ENCODE results near the gene TRIM6.

DNA sequence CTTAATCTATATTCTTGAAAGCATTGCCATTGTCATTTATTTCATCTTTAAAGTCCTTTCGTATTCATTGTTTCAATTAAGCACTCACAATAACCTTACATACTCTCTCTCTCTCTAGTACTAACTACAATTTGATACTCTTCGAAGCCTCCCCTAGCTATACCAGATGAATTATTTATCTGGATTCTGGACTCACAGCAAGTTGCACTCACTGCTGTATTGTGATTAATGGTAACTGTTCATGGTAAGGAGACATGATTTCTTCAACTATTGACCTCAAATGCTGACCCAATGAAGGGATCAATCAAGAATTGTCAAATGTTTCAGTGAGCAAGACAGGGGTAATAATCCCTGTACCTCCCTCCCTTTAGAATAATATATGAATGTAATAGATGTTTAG is 21.8 kb upstream of the TRIM6 start:
- TF ChIP-seq, protein P1, sequence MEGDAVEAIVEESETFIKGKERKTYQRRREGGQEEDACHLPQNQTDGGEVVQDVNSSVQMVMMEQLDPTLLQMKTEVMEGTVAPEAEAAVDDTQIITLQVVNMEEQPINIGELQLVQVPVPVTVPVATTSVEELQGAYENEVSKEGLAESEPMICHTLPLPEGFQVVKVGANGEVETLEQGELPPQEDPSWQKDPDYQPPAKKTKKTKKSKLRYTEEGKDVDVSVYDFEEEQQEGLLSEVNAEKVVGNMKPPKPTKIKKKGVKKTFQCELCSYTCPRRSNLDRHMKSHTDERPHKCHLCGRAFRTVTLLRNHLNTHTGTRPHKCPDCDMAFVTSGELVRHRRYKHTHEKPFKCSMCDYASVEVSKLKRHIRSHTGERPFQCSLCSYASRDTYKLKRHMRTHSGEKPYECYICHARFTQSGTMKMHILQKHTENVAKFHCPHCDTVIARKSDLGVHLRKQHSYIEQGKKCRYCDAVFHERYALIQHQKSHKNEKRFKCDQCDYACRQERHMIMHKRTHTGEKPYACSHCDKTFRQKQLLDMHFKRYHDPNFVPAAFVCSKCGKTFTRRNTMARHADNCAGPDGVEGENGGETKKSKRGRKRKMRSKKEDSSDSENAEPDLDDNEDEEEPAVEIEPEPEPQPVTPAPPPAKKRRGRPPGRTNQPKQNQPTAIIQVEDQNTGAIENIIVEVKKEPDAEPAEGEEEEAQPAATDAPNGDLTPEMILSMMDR (conservative IDR thresholded peaks at IDR 0.05; ENCODE audit: low read depth, low read length), result no peak
- TF ChIP-seq EZH2 (IDR thresholded peaks at IDR 0.05; ENCODE audit: borderline replicate concordance, low read depth, low read length, poor library complexity, severe bottlenecking), result no peak

Measured in A673 (cell line).